ENCODE measurements around the gene VIM. TPM values are rescaled to one million over a fixed set of nuclear protein-coding genes. Genes with fewer than 3 reads are reported as not detected.
A peak's percentile ranks its signal among the peaks of the same experiment; 100 is the strongest.

The VIM gene
- polyA plus RNA-seq, 1 donor = 706 TPM

DNA sequence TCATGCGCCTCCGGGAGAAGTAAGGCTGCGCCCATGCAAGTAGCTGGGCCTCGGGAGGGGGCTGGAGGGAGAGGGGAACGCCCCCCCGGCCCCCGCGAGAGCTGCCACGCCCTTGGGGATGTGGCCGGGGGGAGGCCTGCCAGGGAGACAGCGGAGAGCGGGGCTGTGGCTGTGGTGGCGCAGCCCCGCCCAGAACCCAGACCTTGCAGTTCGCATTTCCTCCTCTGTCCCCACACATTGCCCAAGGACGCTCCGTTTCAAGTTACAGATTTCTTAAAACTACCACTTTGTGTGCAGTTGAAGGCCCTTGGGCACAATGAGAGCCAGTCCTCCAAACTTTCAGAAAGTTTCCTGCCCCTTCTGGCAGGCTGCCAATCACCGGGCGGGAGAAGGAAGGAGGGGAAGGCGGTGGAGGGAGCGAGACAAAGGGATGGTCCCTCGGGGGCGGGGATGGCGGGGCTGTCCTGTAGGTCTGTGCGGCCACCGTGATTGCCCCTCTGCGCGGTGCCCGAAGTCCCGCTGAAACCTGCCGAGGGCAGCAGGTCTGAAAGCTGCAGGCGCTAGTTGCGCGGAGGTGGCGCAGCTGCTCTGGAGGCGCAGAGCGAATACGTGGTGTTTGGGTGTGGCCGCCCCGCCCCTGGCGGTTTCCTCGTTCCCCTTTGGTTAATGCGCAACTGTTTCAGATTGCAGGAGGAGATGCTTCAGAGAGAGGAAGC, 2.1 kb downstream of the VIM start:
- peaks cover 11% of the 10 kb centered on the region for H3K4me1 ChIP-seq (ENCODE audit: control insufficient read depth, insufficient read depth, low read length)
- peak overlapping the region; percentile 76 for H3K27ac ChIP-seq (ENCODE audit: low read length)
- H3K9me3 ChIP-seq (ENCODE audit: control insufficient read depth, low read depth, low read length) = peaks cover 19% of the 10 kb centered on the region
- H3K36me3 ChIP-seq (ENCODE audit: control insufficient read depth, insufficient read depth, low read length) = peaks cover 16% of the 10 kb centered on the region
- whole genome bisulfite sequencing (ENCODE audit: insufficient coverage, low lambda C conversion rate) = no CpG with 5 or more reads among the region's 43 CpGs
- peak; percentile 84 to 93 for DNase-seq
- peak overlapping the region; percentile 84 for H3K4me3 ChIP-seq (ENCODE audit: low read length)
- peaks cover 49% of the 10 kb centered on the region for H3K27me3 ChIP-seq (ENCODE audit: control insufficient read depth, insufficient read depth, low read length)

DNA sequence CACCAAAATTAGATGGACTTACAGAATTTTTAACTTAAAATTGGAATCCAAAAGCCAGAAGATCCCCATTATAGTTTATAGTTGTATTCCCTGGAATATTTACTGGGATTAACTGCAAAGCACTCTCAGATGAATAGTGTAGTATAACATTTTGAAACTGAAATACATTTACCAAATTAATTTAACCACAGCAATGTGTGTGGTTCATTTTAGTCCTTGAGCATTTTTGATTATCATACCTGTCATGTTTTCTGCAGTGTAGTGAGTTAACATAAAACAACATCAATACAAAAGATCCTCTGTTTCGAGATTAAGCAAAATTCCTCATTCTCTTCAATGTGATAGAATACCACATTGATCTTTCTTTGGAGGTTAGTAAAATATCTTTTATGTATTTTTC, 3.7 kb downstream of the VIM start:
- peaks cover 22% of the 10 kb centered on the region for H3K36me3 ChIP-seq (ENCODE audit: control insufficient read depth, insufficient read depth, low read length)
- DNase-seq = no peak
- peaks cover 19% of the 10 kb centered on the region for H3K9me3 ChIP-seq (ENCODE audit: control insufficient read depth, low read depth, low read length)
- no CpG with 5 or more reads among the region's 1 CpG for WGBS (ENCODE audit: insufficient coverage, low lambda C conversion rate)
- H3K4me3 ChIP-seq (ENCODE audit: low read length) = peak overlapping the region; percentile 84
- peaks cover 36% of the 10 kb centered on the region for H3K27me3 ChIP-seq (ENCODE audit: control insufficient read depth, insufficient read depth, low read length)
- peaks cover 11% of the 10 kb centered on the region for H3K4me1 ChIP-seq (ENCODE audit: control insufficient read depth, insufficient read depth, low read length)
- no peak overlapping the region for H3K27ac ChIP-seq (ENCODE audit: low read length)

DNA sequence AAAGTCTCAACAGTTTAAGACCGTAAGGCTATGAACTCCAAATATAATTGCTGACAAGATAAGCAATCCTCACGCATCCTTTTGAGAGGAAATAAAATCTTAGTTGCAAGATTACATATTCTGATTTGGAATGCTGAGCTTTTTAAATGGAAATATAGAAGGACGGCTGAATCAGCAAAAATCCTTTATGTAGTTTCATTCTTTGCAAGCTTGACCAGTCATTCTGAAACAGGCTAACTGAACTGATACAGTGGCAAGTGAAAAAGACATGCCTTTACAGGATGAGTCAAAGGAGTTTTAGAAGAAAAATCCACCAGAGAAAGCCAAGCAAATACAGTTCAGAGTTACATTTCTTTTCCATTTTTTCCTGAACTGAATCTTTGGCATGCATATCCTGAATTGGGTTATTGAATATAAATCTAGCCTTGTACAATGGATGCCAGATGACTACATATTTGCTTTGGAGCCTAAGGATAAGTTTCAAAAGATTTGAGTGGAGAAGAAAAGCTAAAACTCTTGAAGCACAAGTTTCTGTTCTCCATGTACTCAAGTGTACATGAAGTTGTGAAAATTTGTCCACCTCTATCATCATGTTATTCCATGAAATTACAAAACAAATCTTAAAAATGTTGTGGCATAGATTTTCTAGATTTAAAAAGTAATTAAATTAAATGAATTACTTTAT, 4.4 kb downstream of the VIM start:
- 100% methylated on average over 2 of the region's 3 CpGs for WGBS (ENCODE audit: insufficient coverage, low lambda C conversion rate)
- no peak for DNase-seq
- H3K4me1 ChIP-seq (ENCODE audit: control insufficient read depth, insufficient read depth, low read length) = peaks cover 11% of the 10 kb centered on the region
- H3K27me3 ChIP-seq (ENCODE audit: control insufficient read depth, insufficient read depth, low read length) = peaks cover 30% of the 10 kb centered on the region
- no peak overlapping the region for H3K27ac ChIP-seq (ENCODE audit: low read length)
- H3K4me3 ChIP-seq (ENCODE audit: low read length) = peak overlapping the region; percentile 84
- H3K36me3 ChIP-seq (ENCODE audit: control insufficient read depth, insufficient read depth, low read length) = peaks cover 22% of the 10 kb centered on the region
- peaks cover 22% of the 10 kb centered on the region for H3K9me3 ChIP-seq (ENCODE audit: control insufficient read depth, low read depth, low read length)

DNA sequence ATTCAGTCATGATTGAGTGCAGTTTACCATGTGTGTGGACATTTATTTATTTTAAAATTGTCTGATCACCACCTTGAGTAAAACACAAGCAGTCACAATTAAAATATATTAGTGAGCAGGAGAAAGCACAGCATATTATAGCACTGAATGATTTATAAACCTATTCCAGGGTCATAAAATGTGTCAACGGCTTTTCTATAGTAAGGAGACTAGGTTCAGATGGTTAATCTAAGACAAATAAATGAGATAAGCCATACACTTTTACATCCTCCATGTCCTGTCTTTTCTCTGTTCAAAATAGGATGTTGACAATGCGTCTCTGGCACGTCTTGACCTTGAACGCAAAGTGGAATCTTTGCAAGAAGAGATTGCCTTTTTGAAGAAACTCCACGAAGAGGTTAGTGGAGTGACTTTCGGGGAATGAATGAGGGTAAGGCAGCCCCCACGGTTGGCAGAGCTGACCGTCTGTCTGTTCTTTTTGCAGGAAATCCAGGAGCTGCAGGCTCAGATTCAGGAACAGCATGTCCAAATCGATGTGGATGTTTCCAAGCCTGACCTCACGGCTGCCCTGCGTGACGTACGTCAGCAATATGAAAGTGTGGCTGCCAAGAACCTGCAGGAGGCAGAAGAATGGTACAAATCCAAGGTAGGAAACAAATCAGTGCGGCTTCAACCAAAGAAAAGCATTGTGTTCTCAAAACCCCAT, 5.4 kb downstream of the VIM start:
- Histone ChIP-seq H3K9me3 (ENCODE audit: control insufficient read depth, low read depth, low read length) (peaks cover 22% of the 10 kb centered on the region), H3K4me1 (ENCODE audit: control insufficient read depth, insufficient read depth, low read length) (peaks cover 12% of the 10 kb centered on the region), H3K27me3 (ENCODE audit: control insufficient read depth, insufficient read depth, low read length) (peaks cover 19% of the 10 kb centered on the region), H3K4me3 (ENCODE audit: low read length) (no peak overlapping the region), H3K27ac (ENCODE audit: low read length) (no peak overlapping the region), H3K36me3 (ENCODE audit: control insufficient read depth, insufficient read depth, low read length) (peaks cover 24% of the 10 kb centered on the region)
- peak in 1 of 2 donors; percentile 9 for DNase-seq
- WGBS (ENCODE audit: insufficient coverage, low lambda C conversion rate) = 40% methylated on average over 1 of the region's 14 CpGs

DNA sequence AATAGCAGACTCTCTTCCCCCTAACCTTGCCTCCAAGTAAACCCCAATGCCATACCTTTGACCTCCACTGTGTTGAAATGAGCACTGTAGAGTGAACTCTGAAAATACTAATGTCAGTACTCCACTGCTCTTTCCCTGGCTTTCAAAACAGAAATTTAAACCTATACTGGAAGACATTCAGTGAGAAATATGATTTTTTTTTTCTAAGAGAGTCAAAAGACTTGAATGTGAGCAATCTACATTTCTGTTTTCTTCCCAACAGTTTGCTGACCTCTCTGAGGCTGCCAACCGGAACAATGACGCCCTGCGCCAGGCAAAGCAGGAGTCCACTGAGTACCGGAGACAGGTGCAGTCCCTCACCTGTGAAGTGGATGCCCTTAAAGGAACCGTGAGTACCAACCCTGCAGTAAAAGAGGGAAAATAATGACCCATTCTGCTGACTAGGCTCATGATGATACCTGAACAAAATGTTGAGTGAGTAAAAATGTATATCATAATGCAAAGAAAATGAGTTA, 6.4 kb downstream of the VIM start:
- no peak overlapping the region for H3K27ac ChIP-seq (ENCODE audit: low read length)
- peaks cover 10% of the 10 kb centered on the region for H3K4me1 ChIP-seq (ENCODE audit: control insufficient read depth, insufficient read depth, low read length)
- peaks cover 16% of the 10 kb centered on the region for H3K9me3 ChIP-seq (ENCODE audit: control insufficient read depth, low read depth, low read length)
- no peak for DNase-seq
- WGBS (ENCODE audit: insufficient coverage, low lambda C conversion rate) = 100% methylated on average over 2 of the region's 5 CpGs
- H3K36me3 ChIP-seq (ENCODE audit: control insufficient read depth, insufficient read depth, low read length) = peaks cover 24% of the 10 kb centered on the region
- H3K27me3 ChIP-seq (ENCODE audit: control insufficient read depth, insufficient read depth, low read length) = peaks cover 10% of the 10 kb centered on the region
- no peak overlapping the region for H3K4me3 ChIP-seq (ENCODE audit: low read length)

DNA sequence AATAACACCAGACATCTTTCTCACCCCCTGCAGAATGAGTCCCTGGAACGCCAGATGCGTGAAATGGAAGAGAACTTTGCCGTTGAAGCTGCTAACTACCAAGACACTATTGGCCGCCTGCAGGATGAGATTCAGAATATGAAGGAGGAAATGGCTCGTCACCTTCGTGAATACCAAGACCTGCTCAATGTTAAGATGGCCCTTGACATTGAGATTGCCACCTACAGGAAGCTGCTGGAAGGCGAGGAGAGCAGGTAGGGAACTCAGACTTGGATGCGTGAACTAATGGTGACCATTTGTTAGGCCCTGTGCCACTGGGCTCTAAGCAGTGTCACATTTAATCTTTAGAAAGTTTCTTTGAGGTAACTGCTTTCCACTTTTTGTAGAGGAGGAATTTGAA, 7.1 kb downstream of the VIM start:
- H3K36me3 ChIP-seq (ENCODE audit: control insufficient read depth, insufficient read depth, low read length) = peaks cover 24% of the 10 kb centered on the region
- H3K27me3 ChIP-seq (ENCODE audit: control insufficient read depth, insufficient read depth, low read length) = peaks cover 3% of the 10 kb centered on the region
- peaks cover 12% of the 10 kb centered on the region for H3K9me3 ChIP-seq (ENCODE audit: control insufficient read depth, low read depth, low read length)
- H3K4me3 ChIP-seq (ENCODE audit: low read length) = no peak overlapping the region
- peaks cover 10% of the 10 kb centered on the region for H3K4me1 ChIP-seq (ENCODE audit: control insufficient read depth, insufficient read depth, low read length)
- 100% methylated on average over 3 of the region's 8 CpGs for WGBS (ENCODE audit: insufficient coverage, low lambda C conversion rate)
- H3K27ac ChIP-seq (ENCODE audit: low read length) = no peak overlapping the region
- DNase-seq = no peak

DNA sequence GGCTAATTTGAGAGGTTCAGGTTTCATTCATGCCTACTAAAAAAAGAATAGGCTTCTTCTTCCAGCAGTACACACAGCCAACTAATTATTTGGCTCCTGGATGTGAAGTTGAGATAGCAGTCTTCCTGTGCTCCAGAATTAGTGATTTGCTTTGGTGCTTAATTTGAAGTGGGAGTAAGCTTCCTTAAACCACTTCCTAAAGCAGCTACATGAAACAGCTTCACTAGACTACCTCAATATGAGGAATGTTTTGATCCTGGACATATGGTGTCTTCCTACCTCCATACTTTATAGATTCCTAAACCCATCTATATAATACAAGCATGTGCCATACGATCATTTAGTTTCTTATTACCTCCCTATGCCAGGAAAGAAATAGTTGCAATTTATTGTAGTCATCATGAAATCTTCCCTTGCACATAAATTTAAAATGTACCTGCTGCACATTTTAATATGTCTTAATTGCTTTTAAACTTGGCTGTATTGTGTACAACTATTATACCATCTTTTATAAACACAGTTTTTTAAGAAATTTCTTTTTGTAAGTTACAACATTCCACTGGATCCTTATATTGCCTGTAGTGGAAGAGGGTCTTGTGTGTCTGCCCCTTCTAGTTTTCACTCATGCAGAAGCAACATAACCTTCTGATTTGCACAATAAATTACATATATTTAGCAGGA, 8.6 kb downstream of the VIM start:
- H3K27ac ChIP-seq (ENCODE audit: low read length) = no peak overlapping the region
- H3K27me3 ChIP-seq (ENCODE audit: control insufficient read depth, insufficient read depth, low read length) = peaks cover 3% of the 10 kb centered on the region
- no peak for DNase-seq
- no peak overlapping the region for H3K4me3 ChIP-seq (ENCODE audit: low read length)
- peaks cover 24% of the 10 kb centered on the region for H3K36me3 ChIP-seq (ENCODE audit: control insufficient read depth, insufficient read depth, low read length)
- peaks cover 12% of the 10 kb centered on the region for H3K9me3 ChIP-seq (ENCODE audit: control insufficient read depth, low read depth, low read length)
- peaks cover 10% of the 10 kb centered on the region for H3K4me1 ChIP-seq (ENCODE audit: control insufficient read depth, insufficient read depth, low read length)
- 83% methylated on average over 1 of the region's 1 CpG for WGBS (ENCODE audit: insufficient coverage, low lambda C conversion rate)

DNA sequence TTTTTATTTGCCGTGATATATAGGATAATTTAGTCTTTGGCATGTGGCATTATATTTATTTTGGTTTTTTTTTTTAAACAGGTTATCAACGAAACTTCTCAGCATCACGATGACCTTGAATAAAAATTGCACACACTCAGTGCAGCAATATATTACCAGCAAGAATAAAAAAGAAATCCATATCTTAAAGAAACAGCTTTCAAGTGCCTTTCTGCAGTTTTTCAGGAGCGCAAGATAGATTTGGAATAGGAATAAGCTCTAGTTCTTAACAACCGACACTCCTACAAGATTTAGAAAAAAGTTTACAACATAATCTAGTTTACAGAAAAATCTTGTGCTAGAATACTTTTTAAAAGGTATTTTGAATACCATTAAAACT, 9.1 kb downstream of the VIM start:
- H3K9me3 ChIP-seq (ENCODE audit: control insufficient read depth, low read depth, low read length) = peaks cover 12% of the 10 kb centered on the region
- no peak for DNase-seq
- 92% methylated on average over 4 of the region's 5 CpGs for WGBS (ENCODE audit: insufficient coverage, low lambda C conversion rate)

DNA sequence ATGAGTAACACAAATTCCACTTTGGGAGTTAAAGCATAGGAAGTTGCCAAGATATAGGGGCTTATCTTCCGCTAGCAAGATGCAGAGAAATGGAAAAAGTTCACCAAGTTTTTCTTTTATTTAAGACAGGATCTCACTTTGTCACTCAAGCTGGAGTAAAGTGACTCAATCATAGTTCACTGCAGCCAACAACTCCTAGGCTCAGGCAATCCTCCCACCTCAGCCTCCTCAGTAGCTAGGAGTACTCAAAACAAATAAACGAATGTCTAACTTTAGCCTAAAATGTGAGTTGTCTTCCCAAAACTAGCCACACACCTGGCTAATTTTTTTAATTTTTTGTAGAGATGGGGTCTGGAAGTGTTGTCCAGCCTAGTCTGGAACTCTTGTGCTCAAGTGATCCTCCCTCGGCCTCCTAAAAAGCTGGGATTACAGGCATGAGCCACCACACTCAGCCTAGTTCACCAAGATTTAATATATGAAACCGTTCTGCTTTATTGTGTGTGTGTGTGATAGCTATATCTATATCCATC, 9.9 kb downstream of the VIM start:
- H3K27ac ChIP-seq (ENCODE audit: low read length) = no peak overlapping the region
- peaks cover 3% of the 10 kb centered on the region for H3K27me3 ChIP-seq (ENCODE audit: control insufficient read depth, insufficient read depth, low read length)
- H3K36me3 ChIP-seq (ENCODE audit: control insufficient read depth, insufficient read depth, low read length) = peaks cover 24% of the 10 kb centered on the region
- no CpG with 5 or more reads among the region's 4 CpGs for WGBS (ENCODE audit: insufficient coverage, low lambda C conversion rate)
- H3K9me3 ChIP-seq (ENCODE audit: control insufficient read depth, low read depth, low read length) = peaks cover 12% of the 10 kb centered on the region
- peaks cover 10% of the 10 kb centered on the region for H3K4me1 ChIP-seq (ENCODE audit: control insufficient read depth, insufficient read depth, low read length)
- no peak overlapping the region for H3K4me3 ChIP-seq (ENCODE audit: low read length)
- DNase-seq = no peak

More for the DNA sequence above, 9.1 kb downstream of the VIM start:
- H3K27me3 ChIP-seq (ENCODE audit: control insufficient read depth, insufficient read depth, low read length) = peaks cover 3% of the 10 kb centered on the region
- H3K27ac ChIP-seq (ENCODE audit: low read length) = no peak overlapping the region
- peaks cover 24% of the 10 kb centered on the region for H3K36me3 ChIP-seq (ENCODE audit: control insufficient read depth, insufficient read depth, low read length)
- peaks cover 10% of the 10 kb centered on the region for H3K4me1 ChIP-seq (ENCODE audit: control insufficient read depth, insufficient read depth, low read length)
- no peak overlapping the region for H3K4me3 ChIP-seq (ENCODE audit: low read length)
